Erythroblast (primary cell): ENCODE results near the gene MICU1.

Experiments
- GATA1 ChIP-seq: IDR thresholded peaks from 2 replicates; pipeline ENCODE4 v1.6.1; 2011; ENCODE audit warnings: low read depth, mild to moderate bottlenecking, control low read depth, low read length, moderate library complexity
- POLR2A ChIP-seq: IDR thresholded peaks from 2 replicates; pipeline ENCODE4 v1.6.1; 2011; ENCODE audit warnings: mild to moderate bottlenecking, low read length

GRCh38 chr10:72335394-72336258 is 290.3 kb downstream of the MICU1 start:
- TF ChIP-seq POLR2A (no peak), GATA1 (no peak)
